Femur (tissue), 1 donor: ENCODE results near the gene BUD23.
A peak's percentile ranks its signal among the peaks of the same experiment; 100 is the strongest.
"Not testable (repeated sequence)": the region's sequence is repeated elsewhere in the genome, so short reads cannot be mapped to it uniquely, and the experiment has no call there.

Source experiments
- DNase-seq: peaks from one replicate; pipeline ENCODE4 v3.0.0-alpha.2; 2017

Gene BUD23

DNA sequence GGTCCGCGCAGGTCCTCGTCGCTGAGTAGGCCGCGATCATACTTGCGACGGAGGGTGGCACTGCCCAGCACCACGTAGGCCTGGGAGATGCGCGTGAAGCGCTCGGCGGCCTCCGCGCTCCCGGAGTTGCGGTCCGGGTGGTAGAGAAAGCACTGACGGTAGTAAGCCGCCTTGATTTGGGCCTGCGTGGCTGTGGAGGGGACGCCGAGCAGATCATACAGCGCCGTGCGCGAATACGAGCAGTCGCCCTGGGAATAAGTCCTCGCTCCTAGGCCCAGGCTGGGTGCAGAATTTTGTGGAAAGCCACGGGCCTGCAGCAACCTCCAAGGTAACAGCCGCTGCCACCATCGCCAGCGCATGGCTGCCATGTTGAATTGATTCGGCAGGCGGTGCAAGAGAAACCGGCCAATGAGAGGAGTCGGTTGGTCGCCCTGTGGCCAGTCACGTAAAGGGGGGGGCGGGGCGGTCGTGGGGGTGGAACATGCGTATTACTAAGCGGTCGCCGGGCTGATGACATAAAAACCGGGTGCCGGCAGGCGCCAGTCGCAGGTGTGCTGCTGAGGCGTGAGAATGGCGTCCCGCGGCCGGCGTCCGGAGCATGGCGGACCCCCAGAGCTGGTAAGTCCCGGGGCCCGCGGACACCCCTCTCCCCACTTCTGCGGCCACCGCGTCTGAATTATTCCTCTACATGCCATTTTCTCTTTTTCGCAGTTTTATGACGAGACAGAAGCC lies at the start of gene BUD23, which contains the start of gene DNAJC30:
BUD23 (plus strand) TSS at position 542 of the 732 bp plus-strand sequence; CDS start at position 571, 29 bp downstream.
DNAJC30 (minus strand) TSS at position 398 of the 732 bp plus-strand sequence; CDS start at position 368, 30 bp downstream.
- DNase-seq, result peak; percentile 99

- no peak for DNase-seq
These were observed 49.6 kb upstream of the BUD23 start for GRCh38 chr7:73633844-73634243.

- no peak for DNase-seq
These were observed 47.8 kb upstream of the BUD23 start for GRCh38 chr7:73635428-73636200.

GRCh38 chr7:73638911-73639310 lies 44.5 kb upstream of the BUD23 start:
- no peak for DNase-seq

DNA sequence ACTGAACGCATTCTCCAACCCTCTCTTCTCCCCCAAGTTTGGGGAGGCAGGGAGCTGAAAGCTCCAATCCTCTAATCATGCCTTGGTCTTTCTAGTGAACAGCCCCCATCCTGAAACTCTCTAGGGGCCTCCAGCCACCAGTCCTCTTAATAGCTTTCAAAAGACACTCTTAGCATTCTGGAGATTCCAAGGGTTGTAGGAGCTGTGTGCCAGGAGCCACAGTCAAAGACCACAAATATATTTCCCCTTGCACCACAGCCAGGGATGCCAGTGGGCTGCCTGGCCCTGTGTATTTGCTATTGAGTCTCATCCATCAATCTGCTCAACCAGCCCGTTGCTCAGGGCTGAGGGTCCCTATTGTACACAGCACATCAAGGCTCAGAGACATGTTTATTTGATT lies 40.6 kb upstream of the BUD23 start:
- DNase-seq, result no peak

- DNase-seq, result no peak
These were observed 38.6 kb upstream of the BUD23 start for GRCh38 chr7:73644688-73645286.

GRCh38 chr7:73645643-73646174 lies 37.7 kb upstream of the BUD23 start:
- DNase-seq, result no peak

- DNase-seq, result no peak
These were observed 36.3 kb upstream of the BUD23 start for GRCh38 chr7:73646785-73647724.

DNA sequence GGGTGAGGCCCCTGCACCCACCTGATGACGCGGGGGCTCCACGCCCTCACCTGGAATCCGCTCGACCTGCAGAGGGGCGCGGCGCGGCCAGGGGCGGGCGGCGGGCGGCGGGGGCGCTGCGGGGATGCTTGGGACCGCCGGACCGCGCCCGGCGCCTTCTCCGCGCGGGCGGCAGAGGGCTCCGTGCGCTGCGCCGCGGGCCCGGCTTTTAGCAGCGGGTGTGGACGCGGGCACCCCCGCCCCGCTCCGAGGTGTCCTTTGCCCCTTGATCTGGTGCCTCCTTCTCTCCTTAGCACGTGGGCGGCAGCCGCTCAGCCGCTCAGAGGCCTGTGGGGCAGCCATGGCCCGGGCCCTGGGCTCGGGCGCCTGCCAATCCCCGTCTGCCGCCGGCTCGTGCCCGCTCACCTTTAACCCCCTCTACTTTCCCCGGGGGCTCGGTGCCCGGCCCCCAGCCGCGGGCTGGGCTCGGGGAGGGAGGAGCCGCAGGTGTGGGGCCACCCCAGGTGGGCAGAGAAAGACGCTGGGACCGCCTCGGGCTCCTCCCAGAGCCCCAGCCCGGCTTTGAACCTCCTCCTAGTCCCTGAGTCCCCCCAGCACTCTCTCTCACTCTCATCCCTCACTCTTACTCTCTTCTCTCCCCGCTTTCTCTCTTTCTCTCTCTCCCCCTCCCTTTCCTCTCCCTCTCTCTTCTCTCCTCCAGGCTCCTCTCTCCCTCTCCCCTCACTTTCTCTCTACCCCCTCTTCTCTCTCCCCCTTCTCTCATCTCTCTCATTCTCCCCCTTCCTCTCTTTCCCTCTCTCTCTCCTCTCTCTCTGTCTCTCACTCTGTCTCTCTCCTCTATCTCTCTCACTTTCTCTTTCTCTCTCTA lies 35.4 kb upstream of the BUD23 start:
- DNase-seq, result no peak

- DNase-seq, result no peak
These were observed 34.6 kb upstream of the BUD23 start for GRCh38 chr7:73648593-73649332.

DNA sequence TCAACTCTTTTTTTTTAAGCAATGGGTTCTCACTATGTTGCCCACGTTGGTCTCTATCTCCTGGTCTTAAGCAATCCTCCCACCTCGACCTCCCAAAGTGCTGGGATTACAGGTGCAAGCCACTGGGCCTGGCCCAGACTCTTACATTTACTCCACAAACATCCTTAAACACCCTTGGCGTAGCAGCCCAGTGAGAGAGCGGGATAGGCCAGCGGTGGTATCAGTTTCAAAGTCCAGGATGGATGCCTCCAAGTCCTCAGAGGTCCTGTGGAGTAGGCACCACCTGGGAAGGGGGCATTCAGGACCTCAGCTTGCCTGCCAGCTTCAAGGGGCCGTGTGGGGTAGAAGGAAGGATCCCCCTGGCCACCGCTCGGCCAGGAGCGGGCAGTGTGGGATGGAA lies 33.8 kb upstream of the BUD23 start:
- no peak for DNase-seq

- no peak for DNase-seq
These were observed 32.9 kb upstream of the BUD23 start for GRCh38 chr7:73650524-73650923.

DNA sequence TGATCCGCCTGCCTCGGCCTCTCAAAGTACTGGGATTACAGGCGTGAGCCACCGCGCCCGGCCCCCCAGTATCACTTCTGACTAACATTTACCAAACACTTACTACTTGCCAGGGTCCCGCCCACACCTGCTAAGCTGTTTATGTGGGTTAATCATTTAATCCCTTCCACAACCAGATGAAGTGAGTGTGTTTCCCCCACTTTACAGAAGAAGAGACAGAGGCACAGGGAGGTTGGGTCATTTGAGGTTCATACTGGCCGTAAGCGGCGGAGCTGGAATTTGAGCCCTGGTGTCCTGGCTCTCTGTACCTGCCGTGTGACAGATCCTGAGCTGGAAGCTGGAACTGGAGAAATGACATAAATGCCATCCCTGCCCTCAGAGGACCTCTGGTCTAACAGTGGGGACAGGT lies 30.9 kb upstream of the BUD23 start:
- DNase-seq, result no peak

DNA sequence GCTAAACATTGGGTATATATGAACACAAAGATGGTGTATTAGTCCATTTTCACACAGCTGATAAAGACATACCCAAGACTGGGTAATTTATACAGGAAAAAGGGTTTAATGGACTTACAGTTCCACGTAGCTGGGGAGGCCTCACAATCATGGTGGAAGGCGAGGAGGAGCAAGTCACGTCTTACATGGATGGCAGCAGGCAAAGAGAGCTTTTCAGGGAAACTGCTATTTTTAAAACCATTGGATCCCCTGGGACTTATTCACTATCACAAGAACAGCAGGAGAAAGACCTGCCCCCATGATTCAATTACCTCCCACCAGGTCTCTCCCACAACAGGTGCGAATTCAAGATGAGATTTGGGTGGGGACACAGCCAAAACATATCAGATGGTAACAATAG lies 28.1 kb upstream of the BUD23 start:
- not testable (repeated sequence) for DNase-seq

DNA sequence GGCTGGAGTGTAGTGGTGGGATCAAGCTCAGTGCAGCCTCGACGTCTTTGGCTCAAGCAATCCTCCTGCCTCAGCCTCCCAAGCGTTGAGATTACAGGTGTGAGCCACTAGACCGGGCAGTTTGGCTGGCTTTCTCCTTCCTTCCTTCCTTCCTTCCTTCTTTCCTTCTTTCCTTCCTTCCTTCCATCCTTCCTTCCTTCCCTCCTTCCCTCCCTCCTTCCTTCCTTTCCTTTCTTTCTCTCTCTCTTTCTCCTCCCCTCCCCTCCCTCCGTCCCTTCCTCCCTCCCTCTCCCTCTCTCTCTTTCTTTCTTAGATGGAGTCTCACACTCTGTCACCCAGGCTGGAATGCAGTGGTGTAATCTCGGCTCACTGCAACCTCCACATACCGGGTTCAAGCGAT lies 23.4 kb upstream of the BUD23 start:
- DNase-seq, result no peak

DNA sequence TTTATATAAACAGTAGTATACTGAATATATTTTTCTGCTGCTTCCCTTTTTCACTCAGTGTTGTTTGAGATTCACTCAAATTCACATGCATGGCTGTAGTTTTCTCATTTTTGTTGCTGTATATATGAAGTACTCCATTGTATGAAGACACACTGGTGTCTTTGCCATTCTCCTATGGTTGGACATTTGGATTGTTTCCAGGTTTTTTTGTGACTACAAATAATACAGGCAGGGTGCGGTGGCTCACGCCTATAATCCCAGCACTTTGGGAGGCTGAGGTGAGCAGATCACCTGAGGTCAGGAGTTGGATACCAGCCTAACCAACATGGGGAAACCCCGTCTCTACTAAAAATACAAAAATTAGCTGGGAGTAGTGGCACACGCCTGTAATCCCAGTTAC lies 22.8 kb upstream of the BUD23 start:
- DNase-seq, result not testable (repeated sequence)

GRCh38 chr7:73663033-73663432 lies 20.4 kb upstream of the BUD23 start:
- no peak for DNase-seq

GRCh38 chr7:73667344-73668102 lies 15.9 kb upstream of the BUD23 start, which contains the start of gene VPS37D:
VPS37D (plus strand) TSS chr7:73667831; CDS start chr7:73667959, 128 bp downstream.
- DNase-seq, result peak; percentile 92

DNA sequence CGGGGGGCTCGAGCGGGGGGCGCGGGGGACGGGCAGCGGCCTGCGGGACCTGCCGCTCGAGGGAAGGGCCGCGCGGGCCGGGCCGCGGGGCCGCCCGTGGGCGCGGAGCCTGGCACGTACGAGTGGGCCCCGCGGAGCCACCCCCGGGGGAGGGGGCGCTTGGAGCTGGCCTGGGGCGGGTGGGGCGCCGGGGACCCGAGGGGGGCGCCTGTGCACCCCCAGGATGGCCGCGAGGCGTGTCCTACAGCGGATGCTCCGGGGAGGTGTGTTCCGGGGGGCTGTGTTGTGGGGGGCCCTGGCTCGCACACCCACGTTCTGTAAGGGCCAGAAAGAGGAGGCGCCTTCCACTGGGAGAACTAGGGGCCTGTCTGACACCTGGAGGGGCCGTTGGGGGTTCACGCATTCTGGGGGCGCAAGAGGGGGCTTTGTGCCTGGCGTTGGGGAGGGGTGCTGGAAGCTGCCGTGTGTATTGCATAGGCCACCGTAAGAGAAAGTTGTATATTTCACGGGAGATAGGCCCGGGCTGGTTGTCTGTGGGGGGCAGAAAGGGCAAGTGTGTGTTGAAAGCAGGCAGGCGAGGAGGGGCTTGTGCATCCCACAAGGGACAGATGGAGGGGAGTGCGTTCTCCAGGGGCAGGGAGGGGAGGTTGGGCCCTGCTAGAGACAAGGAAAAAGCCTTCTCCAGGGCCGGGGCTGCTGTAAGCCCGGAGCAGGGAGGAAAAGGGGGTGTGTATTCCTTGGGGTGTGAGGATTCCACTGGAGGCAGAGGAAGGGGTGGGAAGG lies 15.1 kb upstream of the BUD23 start:
- DNase-seq, result peak; percentile 35
